GM12878 (cell line): Measurements from ENCODE around the gene PASK. TPM values are rescaled to one million over a fixed set of nuclear protein-coding genes. Genes with fewer than 3 reads are reported as not detected.

Experiments used
- BMI1 ChIP-seq: fragments of 450-650 bp; IDR thresholded peaks from 2 replicates; pipeline ENCODE4 v1.6.1; 2016; ENCODE audit warnings: mild to moderate bottlenecking, moderate library complexity, borderline replicate concordance
- CBX5 ChIP-seq: sonication (generic); IDR thresholded peaks from 2 replicates; pipeline ENCODE4 v1.6.1; 2016; ENCODE audit warnings: low read depth, moderate library complexity, mild to moderate bottlenecking, inconsistent platforms
- ETV6 ChIP-seq, 2 experiments: fragments of 450-650 bp in 1 of 2; IDR thresholded peaks in 1 of 2; conservative IDR thresholded peaks in 1 of 2; 2 replicates each; pipeline ENCODE4 v1.6.1; 2014; ENCODE audit warnings: antibody characterized with exemption in 1 of 2, borderline replicate concordance in 1 of 2, low read depth in 1 of 2, mild to moderate bottlenecking in 1 of 2, moderate library complexity in 1 of 2
- EZH2 ChIP-seq: IDR thresholded peaks from 2 replicates; pipeline ENCODE4 v1.6.1; 2012; ENCODE audit warnings: low read depth, mild to moderate bottlenecking, control low read depth, inconsistent platforms, low read length, borderline replicate concordance; ENCODE audit not compliant: control insufficient read depth
- IRF4 ChIP-seq: IDR thresholded peaks from 2 replicates; pipeline ENCODE4 v1.6.1; 2011; ENCODE audit warnings: low read depth, low read length
- MEF2B ChIP-seq: fragments of 450-650 bp; IDR thresholded peaks from 2 replicates; pipeline ENCODE4 v1.6.1; 2018; ENCODE audit warnings: mild to moderate bottlenecking, moderate library complexity; ENCODE audit not compliant: partially characterized antibody, poor library complexity, severe bottlenecking
- MYB ChIP-seq: fragments of 150-350 bp; IDR thresholded peaks from 2 replicates; pipeline ENCODE4 v1.6.1; 2014; ENCODE audit warnings: mild to moderate bottlenecking, low read depth, low read length, borderline replicate concordance
- SIN3A ChIP-seq: IDR thresholded peaks from 2 replicates; pipeline ENCODE4 v1.6.1; 2012; ENCODE audit warnings: low read depth, low read length, improper control_type of control experiment
- SREBF2 ChIP-seq: IDR thresholded peaks from 2 replicates; pipeline ENCODE4 v1.6.1; 2012; ENCODE audit warnings: mild to moderate bottlenecking, low read length
- YBX1 ChIP-seq: fragments of 450-650 bp; IDR thresholded peaks from 2 replicates; pipeline ENCODE4 v1.6.1; 2016; ENCODE audit warnings: antibody characterized with exemption
- ZNF217 ChIP-seq: fragments of 450-650 bp; IDR thresholded peaks from 2 replicates; pipeline ENCODE4 v1.6.1; 2017; ENCODE audit warnings: antibody characterized with exemption, mild to moderate bottlenecking
- ZNF274 ChIP-seq: IDR thresholded peaks from one replicate; pipeline ENCODE4 v1.8.0; 2011; ENCODE audit not compliant: insufficient read length, insufficient read depth
- polyA plus RNA-seq, 11 experiments: library from polyadenylated mRNA; depleted of rRNA in 4 of 11; unstranded in 6 of 11; stranded (reverse) in 5 of 11; fragments of >200 nt; fragmentation: Nextera tagmentation in 4 of 11; fragmentation: Illumina TruSeq in 1 of 11; extraction: Ambion mirVana in 4 of 11; extraction: Trizol in 1 of 11; gene quantifications; 1 replicate in 1 of 11; 2 replicates in 10 of 11; pipeline versions ENCODE4 v1.2.1 to v1.2.3, GENCODE V29; 2011 to 2016; ENCODE audit warnings: inconsistent platforms in 2 of 11, missing spikeins in 2 of 11, low read depth in 1 of 11
- total RNA-seq, 4 experiments: library from RNA; depleted of rRNA in 3 of 4; stranded (reverse); fragments of >200 nt in 3 of 4; fragmentation: Illumina TruSeq in 1 of 4; extraction: Trizol in 1 of 4; gene quantifications; 2 replicates each; pipeline versions ENCODE4 v1.2.1 to v1.2.3, GENCODE V29; 2013 to 2021
- TF ChIP-seq, protein P1 (sequence below): fragments of 450-650 bp; IDR thresholded peaks from 2 replicates; pipeline ENCODE4 v1.6.1; 2017; ENCODE audit warnings: mild to moderate bottlenecking, moderate library complexity
- TF ChIP-seq, protein P2 (sequence below): fragments of 450-650 bp; IDR thresholded peaks from 2 replicates; pipeline ENCODE4 v1.6.1; 2018; ENCODE audit warnings: borderline replicate concordance, mild to moderate bottlenecking; ENCODE audit not compliant: partially characterized antibody
- TF ChIP-seq, protein P3 (sequence below): fragments of 450-650 bp; IDR thresholded peaks from 2 replicates; pipeline ENCODE4 v1.6.1; 2017; ENCODE audit warnings: low read depth, mild to moderate bottlenecking, moderate library complexity
- TF ChIP-seq, protein P4 (sequence below): fragments of 450-650 bp; IDR thresholded peaks from 2 replicates; pipeline ENCODE4 v1.6.1; 2017; ENCODE audit warnings: mild to moderate bottlenecking, moderate library complexity
- TF ChIP-seq, protein P5 (sequence below): IDR thresholded peaks from 2 replicates; pipeline ENCODE4 v1.6.1; 2011; ENCODE audit warnings: low read depth, low read length, improper control_type of control experiment, borderline replicate concordance

PASK gene
- total and polyA plus RNA-seq, 10 of the 15 experiments (the other 5 are each of a cell fraction or from before 2014, with no cell fraction given): 9.6 to 62.2 (median 28.5) TPM

DNA sequence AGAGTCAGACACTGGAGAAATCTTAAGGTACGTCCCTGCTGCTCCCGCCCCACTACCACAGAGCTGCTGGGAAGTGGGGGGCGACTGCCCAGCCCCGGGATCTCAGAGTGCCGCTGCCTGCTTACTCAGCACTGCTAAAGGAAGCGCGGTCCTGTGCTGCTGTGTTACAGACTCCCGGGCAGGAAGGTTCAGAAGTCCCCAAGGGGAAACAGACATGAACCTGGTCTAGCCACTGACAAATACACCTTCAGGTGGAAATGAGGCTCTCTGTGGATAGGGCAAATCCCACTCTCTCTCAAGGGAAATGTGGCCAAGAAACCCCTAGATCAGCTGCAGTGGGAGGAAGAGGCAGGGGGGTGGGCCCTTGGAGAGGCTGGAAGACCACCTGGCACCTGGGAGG is 60.9 kb downstream of the PASK start (continued):
- peak; percentile 87 for TF ChIP-seq MEF2B
- TF ChIP-seq YBX1: no peak
- no peak for TF ChIP-seq SREBF2
- TF ChIP-seq, protein P1, sequence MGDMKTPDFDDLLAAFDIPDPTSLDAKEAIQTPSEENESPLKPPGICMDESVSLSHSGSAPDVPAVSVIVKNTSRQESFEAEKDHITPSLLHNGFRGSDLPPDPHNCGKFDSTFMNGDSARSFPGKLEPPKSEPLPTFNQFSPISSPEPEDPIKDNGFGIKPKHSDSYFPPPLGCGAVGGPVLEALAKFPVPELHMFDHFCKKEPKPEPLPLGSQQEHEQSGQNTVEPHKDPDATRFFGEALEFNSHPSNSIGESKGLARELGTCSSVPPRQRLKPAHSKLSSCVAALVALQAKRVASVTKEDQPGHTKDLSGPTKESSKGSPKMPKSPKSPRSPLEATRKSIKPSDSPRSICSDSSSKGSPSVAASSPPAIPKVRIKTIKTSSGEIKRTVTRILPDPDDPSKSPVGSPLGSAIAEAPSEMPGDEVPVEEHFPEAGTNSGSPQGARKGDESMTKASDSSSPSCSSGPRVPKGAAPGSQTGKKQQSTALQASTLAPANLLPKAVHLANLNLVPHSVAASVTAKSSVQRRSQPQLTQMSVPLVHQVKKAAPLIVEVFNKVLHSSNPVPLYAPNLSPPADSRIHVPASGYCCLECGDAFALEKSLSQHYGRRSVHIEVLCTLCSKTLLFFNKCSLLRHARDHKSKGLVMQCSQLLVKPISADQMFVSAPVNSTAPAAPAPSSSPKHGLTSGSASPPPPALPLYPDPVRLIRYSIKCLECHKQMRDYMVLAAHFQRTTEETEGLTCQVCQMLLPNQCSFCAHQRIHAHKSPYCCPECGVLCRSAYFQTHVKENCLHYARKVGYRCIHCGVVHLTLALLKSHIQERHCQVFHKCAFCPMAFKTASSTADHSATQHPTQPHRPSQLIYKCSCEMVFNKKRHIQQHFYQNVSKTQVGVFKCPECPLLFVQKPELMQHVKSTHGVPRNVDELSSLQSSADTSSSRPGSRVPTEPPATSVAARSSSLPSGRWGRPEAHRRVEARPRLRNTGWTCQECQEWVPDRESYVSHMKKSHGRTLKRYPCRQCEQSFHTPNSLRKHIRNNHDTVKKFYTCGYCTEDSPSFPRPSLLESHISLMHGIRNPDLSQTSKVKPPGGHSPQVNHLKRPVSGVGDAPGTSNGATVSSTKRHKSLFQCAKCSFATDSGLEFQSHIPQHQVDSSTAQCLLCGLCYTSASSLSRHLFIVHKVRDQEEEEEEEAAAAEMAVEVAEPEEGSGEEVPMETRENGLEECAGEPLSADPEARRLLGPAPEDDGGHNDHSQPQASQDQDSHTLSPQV: no peak
- TF ChIP-seq, protein P2, sequence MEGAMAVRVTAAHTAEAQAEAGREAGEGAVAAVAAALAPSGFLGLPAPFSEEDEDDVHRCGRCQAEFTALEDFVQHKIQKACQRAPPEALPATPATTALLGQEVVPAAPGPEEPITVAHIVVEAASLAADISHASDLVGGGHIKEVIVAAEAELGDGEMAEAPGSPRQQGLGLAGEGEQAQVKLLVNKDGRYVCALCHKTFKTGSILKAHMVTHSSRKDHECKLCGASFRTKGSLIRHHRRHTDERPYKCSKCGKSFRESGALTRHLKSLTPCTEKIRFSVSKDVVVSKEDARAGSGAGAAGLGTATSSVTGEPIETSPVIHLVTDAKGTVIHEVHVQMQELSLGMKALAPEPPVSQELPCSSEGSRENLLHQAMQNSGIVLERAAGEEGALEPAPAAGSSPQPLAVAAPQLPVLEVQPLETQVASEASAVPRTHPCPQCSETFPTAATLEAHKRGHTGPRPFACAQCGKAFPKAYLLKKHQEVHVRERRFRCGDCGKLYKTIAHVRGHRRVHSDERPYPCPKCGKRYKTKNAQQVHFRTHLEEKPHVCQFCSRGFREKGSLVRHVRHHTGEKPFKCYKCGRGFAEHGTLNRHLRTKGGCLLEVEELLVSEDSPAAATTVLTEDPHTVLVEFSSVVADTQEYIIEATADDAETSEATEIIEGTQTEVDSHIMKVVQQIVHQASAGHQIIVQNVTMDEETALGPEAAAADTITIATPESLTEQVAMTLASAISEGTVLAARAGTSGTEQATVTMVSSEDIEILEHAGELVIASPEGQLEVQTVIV: no peak
- TF ChIP-seq SIN3A: no peak
- TF ChIP-seq CBX5: no peak
- TF ChIP-seq, protein P3, sequence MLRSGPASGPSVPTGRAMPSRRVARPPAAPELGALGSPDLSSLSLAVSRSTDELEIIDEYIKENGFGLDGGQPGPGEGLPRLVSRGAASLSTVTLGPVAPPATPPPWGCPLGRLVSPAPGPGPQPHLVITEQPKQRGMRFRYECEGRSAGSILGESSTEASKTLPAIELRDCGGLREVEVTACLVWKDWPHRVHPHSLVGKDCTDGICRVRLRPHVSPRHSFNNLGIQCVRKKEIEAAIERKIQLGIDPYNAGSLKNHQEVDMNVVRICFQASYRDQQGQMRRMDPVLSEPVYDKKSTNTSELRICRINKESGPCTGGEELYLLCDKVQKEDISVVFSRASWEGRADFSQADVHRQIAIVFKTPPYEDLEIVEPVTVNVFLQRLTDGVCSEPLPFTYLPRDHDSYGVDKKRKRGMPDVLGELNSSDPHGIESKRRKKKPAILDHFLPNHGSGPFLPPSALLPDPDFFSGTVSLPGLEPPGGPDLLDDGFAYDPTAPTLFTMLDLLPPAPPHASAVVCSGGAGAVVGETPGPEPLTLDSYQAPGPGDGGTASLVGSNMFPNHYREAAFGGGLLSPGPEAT: peak; percentile 14; the same call in 1 of the 2 replicates
- TF ChIP-seq EZH2: no peak
- TF ChIP-seq IRF4: no peak
- no peak for TF ChIP-seq ETV6 (conservative IDR thresholded peaks at IDR 0.05 in 1 of 2, IDR thresholded peaks at IDR 0.05 in 1 of 2; ENCODE audit: borderline replicate concordance in 1 of 2, low read depth in 1 of 2)
- TF ChIP-seq, protein P4, sequence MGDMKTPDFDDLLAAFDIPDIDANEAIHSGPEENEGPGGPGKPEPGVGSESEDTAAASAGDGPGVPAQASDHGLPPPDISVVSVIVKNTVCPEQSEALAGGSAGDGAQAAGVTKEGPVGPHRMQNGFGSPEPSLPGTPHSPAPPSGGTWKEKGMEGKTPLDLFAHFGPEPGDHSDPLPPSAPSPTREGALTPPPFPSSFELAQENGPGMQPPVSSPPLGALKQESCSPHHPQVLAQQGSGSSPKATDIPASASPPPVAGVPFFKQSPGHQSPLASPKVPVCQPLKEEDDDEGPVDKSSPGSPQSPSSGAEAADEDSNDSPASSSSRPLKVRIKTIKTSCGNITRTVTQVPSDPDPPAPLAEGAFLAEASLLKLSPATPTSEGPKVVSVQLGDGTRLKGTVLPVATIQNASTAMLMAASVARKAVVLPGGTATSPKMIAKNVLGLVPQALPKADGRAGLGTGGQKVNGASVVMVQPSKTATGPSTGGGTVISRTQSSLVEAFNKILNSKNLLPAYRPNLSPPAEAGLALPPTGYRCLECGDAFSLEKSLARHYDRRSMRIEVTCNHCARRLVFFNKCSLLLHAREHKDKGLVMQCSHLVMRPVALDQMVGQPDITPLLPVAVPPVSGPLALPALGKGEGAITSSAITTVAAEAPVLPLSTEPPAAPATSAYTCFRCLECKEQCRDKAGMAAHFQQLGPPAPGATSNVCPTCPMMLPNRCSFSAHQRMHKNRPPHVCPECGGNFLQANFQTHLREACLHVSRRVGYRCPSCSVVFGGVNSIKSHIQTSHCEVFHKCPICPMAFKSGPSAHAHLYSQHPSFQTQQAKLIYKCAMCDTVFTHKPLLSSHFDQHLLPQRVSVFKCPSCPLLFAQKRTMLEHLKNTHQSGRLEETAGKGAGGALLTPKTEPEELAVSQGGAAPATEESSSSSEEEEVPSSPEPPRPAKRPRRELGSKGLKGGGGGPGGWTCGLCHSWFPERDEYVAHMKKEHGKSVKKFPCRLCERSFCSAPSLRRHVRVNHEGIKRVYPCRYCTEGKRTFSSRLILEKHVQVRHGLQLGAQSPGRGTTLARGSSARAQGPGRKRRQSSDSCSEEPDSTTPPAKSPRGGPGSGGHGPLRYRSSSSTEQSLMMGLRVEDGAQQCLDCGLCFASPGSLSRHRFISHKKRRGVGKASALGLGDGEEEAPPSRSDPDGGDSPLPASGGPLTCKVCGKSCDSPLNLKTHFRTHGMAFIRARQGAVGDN: no peak
- no peak for TF ChIP-seq MYB
- no peak for TF ChIP-seq ZNF217
- TF ChIP-seq, protein P5, sequence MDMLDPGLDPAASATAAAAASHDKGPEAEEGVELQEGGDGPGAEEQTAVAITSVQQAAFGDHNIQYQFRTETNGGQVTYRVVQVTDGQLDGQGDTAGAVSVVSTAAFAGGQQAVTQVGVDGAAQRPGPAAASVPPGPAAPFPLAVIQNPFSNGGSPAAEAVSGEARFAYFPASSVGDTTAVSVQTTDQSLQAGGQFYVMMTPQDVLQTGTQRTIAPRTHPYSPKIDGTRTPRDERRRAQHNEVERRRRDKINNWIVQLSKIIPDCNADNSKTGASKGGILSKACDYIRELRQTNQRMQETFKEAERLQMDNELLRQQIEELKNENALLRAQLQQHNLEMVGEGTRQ: no peak
- TF ChIP-seq BMI1: no peak
- no peak for TF ChIP-seq ZNF274
